Parathyroid adenoma (tissue), 2 donors: Measurements from ENCODE around the gene RIOX2.

Source experiments
- H2AFZ ChIP-seq: fragments of 300-600 bp; sonication (generic); one replicate; pipeline ENCODE4 v1.7.0; 2017; ENCODE audit warnings: antibody characterized with exemption, mild to moderate bottlenecking
- H3K27ac ChIP-seq: fragments of 300-600 bp; sonication (generic); one replicate; pipeline ENCODE4 v1.7.0; 2017
- H3K27me3 ChIP-seq: fragments of 300-600 bp; sonication (generic); one replicate; pipeline ENCODE4 v1.7.0; 2017; ENCODE audit warnings: low read length; ENCODE audit not compliant: control insufficient read depth, insufficient read depth
- H3K36me3 ChIP-seq: fragments of 300-600 bp; sonication (generic); one replicate; pipeline ENCODE4 v1.7.0; 2017; ENCODE audit warnings: low read length; ENCODE audit not compliant: control insufficient read depth, insufficient read depth
- H3K4me1 ChIP-seq: fragments of 300-600 bp; sonication (generic); one replicate; pipeline ENCODE4 v1.7.0; 2017; ENCODE audit warnings: control low read depth
- H3K4me2 ChIP-seq: fragments of 300-600 bp; sonication (generic); one replicate; pipeline ENCODE4 v1.7.0; 2017; ENCODE audit warnings: low read length
- H3K4me3 ChIP-seq: fragments of 300-600 bp; sonication (generic); one replicate; pipeline ENCODE4 v1.7.0; 2017; ENCODE audit warnings: low read depth, low read length
- H3K79me2 ChIP-seq: fragments of 300-600 bp; sonication (generic); one replicate; pipeline ENCODE4 v1.7.0; 2017; ENCODE audit warnings: control low read depth
- H3K9ac ChIP-seq: fragments of 300-600 bp; sonication (generic); one replicate; pipeline ENCODE4 v1.7.0; 2017; ENCODE audit warnings: mild to moderate bottlenecking
- H3K9me3 ChIP-seq: fragments of 300-600 bp; sonication (generic); one replicate; pipeline ENCODE4 v1.7.0; 2017; ENCODE audit warnings: low read length; ENCODE audit not compliant: control insufficient read depth
- CTCF ChIP-seq: fragments of 300-600 bp; sonication (generic); IDR thresholded peaks from one replicate; pipeline ENCODE4 v1.7.0; 2017; ENCODE audit warnings: antibody characterized with exemption, mild to moderate bottlenecking
- donor health status: primary hyperparathyroidism.

RIOX2 gene

GRCh38 chr3:97972976-97973375 is 745 bp upstream of the RIOX2 start:
- Histone ChIP-seq H3K4me1 (peaks cover 5% of the 10 kb centered on the region), H3K79me2 (no peaks in the 10 kb centered on the region), H3K27ac (no peak overlapping the region), H3K27me3 (no peaks in the 10 kb centered on the region), H3K36me3 (no peaks in the 10 kb centered on the region), H3K9ac (no peak overlapping the region), H2AFZ (peak overlapping the region; percentile 59), H3K9me3 (no peaks in the 10 kb centered on the region), H3K4me2 (no peak overlapping the region), H3K4me3 (no peak overlapping the region)
- TF ChIP-seq CTCF = no peak

DNA sequence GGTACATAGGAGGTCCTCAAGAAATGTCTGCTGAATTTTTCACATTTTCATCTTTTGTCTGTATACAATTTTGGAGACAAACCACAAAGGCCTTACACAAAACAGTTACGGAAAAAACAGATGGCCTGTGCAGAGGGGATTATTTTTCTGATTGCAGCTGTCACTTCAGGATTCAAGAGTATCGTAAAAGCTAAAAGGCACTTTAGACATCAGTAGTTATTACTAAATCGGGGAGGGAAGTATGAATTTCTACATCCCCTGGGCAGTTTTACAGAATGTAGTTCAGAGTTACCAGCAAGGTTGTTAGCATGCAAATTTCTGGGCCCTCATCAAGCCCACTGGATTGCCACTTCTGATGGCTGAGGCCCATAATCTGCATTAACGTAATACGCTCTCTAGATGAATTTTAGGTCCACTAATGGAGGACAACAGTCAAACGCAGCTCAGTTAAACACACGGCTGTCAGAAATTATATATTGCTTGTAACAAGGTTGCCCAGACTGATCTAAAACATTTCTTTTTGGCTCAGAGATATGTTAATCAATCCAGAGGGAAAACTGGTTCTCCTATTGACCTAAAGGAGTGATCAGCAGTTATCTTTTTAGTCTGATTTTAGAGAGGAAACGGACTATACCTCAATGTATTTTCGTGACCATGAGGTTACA is 1.1 kb downstream of the RIOX2 start:
- Histone ChIP-seq H3K9me3 (no peaks in the 10 kb centered on the region), H3K36me3 (no peaks in the 10 kb centered on the region), H2AFZ (peak overlapping the region; percentile 59), H3K4me2 (peak overlapping the region; percentile 69), H3K79me2 (no peaks in the 10 kb centered on the region), H3K27me3 (no peaks in the 10 kb centered on the region), H3K9ac (no peak overlapping the region), H3K27ac (peak overlapping the region; percentile 51), H3K4me1 (peaks cover 5% of the 10 kb centered on the region), H3K4me3 (peak overlapping the region; percentile 48)
- TF ChIP-seq CTCF = no peak

DNA sequence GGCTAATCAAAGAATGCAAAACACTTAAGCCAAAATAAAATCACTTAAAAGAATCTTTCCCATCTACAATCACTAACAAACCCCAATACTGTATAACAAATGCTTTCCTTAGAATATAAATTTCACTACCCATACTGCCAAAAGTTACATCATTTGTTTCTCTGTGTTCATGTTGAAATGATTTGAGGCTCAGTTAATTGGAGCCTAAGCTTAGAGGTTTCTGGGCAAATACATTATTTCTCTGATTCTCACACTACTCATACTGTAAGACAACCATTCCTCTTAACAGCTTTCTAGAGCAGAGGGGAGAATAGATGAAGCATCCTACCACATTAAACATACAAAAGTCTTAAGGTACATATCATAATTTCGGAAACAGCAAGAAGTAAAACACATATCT is 2.1 kb downstream of the RIOX2 start:
- no peak overlapping the region for H3K4me3 ChIP-seq
- H3K4me1 ChIP-seq = peaks cover 5% of the 10 kb centered on the region
- no peak overlapping the region for H3K4me2 ChIP-seq
- H3K27ac ChIP-seq = no peak overlapping the region
- H2AFZ ChIP-seq = no peak overlapping the region
- H3K36me3 ChIP-seq = no peaks in the 10 kb centered on the region
- H3K27me3 ChIP-seq = no peaks in the 10 kb centered on the region
- no peaks in the 10 kb centered on the region for H3K9me3 ChIP-seq
- no peak for TF ChIP-seq CTCF
- no peak overlapping the region for H3K9ac ChIP-seq
- no peaks in the 10 kb centered on the region for H3K79me2 ChIP-seq

DNA sequence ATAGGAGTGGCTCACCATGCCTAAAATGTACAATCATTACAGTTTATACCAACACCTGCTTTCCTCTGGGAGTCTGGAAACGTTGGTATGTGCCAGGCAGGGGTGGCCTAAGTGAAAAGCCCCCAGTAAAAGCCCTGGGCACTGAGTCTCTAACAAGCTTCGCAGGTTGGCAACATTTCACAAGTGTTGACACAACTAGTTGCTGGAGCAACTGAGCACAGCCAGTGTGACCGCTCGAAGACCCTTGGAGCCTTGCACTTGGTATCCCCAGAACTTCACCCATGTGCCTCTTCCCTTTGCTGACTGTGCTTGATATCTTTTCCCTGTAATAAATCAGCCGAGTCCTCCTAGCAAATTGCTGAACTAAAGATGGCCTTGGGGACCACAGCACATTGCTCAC is 2.7 kb downstream of the RIOX2 start:
- Histone ChIP-seq H2AFZ (no peak overlapping the region), H3K4me3 (no peak overlapping the region), H3K4me2 (no peak overlapping the region), H3K9ac (no peak overlapping the region), H3K4me1 (peaks cover 5% of the 10 kb centered on the region), H3K36me3 (no peaks in the 10 kb centered on the region), H3K79me2 (no peaks in the 10 kb centered on the region), H3K27ac (no peak overlapping the region), H3K9me3 (no peaks in the 10 kb centered on the region), H3K27me3 (no peaks in the 10 kb centered on the region)
- TF ChIP-seq CTCF = no peak

GRCh38 chr3:97968376-97968775 is 3.9 kb downstream of the RIOX2 start:
- H3K36me3 ChIP-seq = no peaks in the 10 kb centered on the region
- no peaks in the 10 kb centered on the region for H3K27me3 ChIP-seq
- no peak overlapping the region for H3K4me3 ChIP-seq
- H3K9ac ChIP-seq = no peak overlapping the region
- no peak for TF ChIP-seq CTCF
- no peak overlapping the region for H3K27ac ChIP-seq
- no peak overlapping the region for H2AFZ ChIP-seq
- H3K4me1 ChIP-seq = peaks cover 5% of the 10 kb centered on the region
- no peak overlapping the region for H3K4me2 ChIP-seq
- no peaks in the 10 kb centered on the region for H3K9me3 ChIP-seq
- no peaks in the 10 kb centered on the region for H3K79me2 ChIP-seq
